H1 (cell line): ENCODE data around the gene ASTN2. TPM values are rescaled to one million over a fixed set of nuclear protein-coding genes. Genes with fewer than 3 reads are reported as not detected.

Experiments
- EGR1 ChIP-seq: IDR thresholded peaks from 2 replicates; pipeline ENCODE4 v1.6.1; 2011; ENCODE audit warnings: low read depth, low read length, borderline replicate concordance
- EP300 ChIP-seq, 2 experiments: IDR thresholded peaks; 1 replicate in 1 of 2; 2 replicates in 1 of 2; pipeline ENCODE4 v1.6.1; 2011 to 2012; ENCODE audit warnings: low read depth in 2 of 2, low read length in 2 of 2, mild to moderate bottlenecking in 2 of 2, borderline replicate concordance in 1 of 2, inconsistent platforms in 1 of 2, moderate library complexity in 1 of 2
- RAD21 ChIP-seq, 2 experiments: IDR thresholded peaks in 1 of 2; conservative IDR thresholded peaks in 1 of 2; 2 replicates each; pipeline ENCODE4 v1.6.1; 2011; ENCODE audit warnings: low read depth in 2 of 2, low read length in 2 of 2, improper control_type of control experiment in 1 of 2, inconsistent platforms in 1 of 2, mild to moderate bottlenecking in 1 of 2, moderate library complexity in 1 of 2
- RBBP5 ChIP-seq: IDR thresholded peaks from 2 replicates; pipeline ENCODE4 v1.7.1; 2012; ENCODE audit warnings: low read depth, mild to moderate bottlenecking, inconsistent platforms, low read length, moderate library complexity, borderline replicate concordance
- SRF ChIP-seq: IDR thresholded peaks from 2 replicates; pipeline ENCODE4 v1.6.1; 2011; ENCODE audit warnings: mild to moderate bottlenecking, low read depth, low read length, moderate library complexity
- polyA plus RNA-seq, 7 experiments: library from polyadenylated mRNA; depleted of rRNA in 3 of 7; stranded (reverse) in 5 of 7; unstranded in 2 of 7; fragments of >200 nt in 5 of 7; fragments of 200-250 nt in 2 of 7; gene quantifications; 1 replicate in 5 of 7; 2 replicates in 1 of 7; 4 replicates in 1 of 7; pipeline versions ENCODE4 v1.2.1 to v1.2.3, GENCODE V29; 2011 to 2013; ENCODE audit warnings: missing spikeins in 2 of 7, mixed read lengths in 2 of 7
- total RNA-seq: library from RNA; stranded (reverse); fragmentation: NEBNext Ultra II Directional; extraction: Animal tissue kit (Norgen Biotek cat#: 25700); gene quantifications from 2 replicates; pipeline ENCODE4 v1.2.1, GENCODE V29; 2021
- TF ChIP-seq, protein P1 (sequence below): fragments of 300-600 bp; sonication (generic); IDR thresholded peaks from 2 replicates; pipeline ENCODE4 v1.7.1; 2012; ENCODE audit warnings: low read length, moderate library complexity, mild to moderate bottlenecking, inconsistent platforms; ENCODE audit not compliant: insufficient replicate concordance
- TF ChIP-seq, protein P2 (sequence below): IDR thresholded peaks from 2 replicates; pipeline ENCODE4 v1.6.1; 2011; ENCODE audit warnings: low read depth, mild to moderate bottlenecking, low read length; ENCODE audit not compliant: insufficient read depth

The ASTN2 gene
- total and polyA plus RNA-seq, 2 of the 8 experiments (the other 6 are each of a cell fraction or from before 2014, with no cell fraction given) = 8.2 to 13.7 TPM

DNA sequence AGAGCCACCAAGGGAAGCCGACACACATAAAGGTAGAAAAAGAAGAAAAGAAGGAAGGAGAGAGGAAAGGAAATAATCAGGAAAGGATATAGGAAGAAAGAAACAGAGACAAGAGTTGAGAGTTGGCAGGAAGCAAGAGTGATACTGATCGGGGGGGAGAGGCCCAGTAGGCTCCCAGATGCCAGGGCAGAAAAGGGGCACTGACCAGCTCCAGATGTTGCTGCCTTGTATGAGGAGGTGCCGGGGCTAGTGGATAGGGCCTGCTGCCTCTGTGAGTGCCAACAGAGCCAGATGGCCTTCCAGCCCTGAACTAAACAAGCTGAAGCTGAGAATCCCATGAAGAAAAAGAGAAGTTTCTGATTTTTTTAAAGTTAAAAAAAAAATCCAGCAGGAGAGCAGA is 809.8 kb downstream of the ASTN2 start (continued):
- TF ChIP-seq, protein P1, sequence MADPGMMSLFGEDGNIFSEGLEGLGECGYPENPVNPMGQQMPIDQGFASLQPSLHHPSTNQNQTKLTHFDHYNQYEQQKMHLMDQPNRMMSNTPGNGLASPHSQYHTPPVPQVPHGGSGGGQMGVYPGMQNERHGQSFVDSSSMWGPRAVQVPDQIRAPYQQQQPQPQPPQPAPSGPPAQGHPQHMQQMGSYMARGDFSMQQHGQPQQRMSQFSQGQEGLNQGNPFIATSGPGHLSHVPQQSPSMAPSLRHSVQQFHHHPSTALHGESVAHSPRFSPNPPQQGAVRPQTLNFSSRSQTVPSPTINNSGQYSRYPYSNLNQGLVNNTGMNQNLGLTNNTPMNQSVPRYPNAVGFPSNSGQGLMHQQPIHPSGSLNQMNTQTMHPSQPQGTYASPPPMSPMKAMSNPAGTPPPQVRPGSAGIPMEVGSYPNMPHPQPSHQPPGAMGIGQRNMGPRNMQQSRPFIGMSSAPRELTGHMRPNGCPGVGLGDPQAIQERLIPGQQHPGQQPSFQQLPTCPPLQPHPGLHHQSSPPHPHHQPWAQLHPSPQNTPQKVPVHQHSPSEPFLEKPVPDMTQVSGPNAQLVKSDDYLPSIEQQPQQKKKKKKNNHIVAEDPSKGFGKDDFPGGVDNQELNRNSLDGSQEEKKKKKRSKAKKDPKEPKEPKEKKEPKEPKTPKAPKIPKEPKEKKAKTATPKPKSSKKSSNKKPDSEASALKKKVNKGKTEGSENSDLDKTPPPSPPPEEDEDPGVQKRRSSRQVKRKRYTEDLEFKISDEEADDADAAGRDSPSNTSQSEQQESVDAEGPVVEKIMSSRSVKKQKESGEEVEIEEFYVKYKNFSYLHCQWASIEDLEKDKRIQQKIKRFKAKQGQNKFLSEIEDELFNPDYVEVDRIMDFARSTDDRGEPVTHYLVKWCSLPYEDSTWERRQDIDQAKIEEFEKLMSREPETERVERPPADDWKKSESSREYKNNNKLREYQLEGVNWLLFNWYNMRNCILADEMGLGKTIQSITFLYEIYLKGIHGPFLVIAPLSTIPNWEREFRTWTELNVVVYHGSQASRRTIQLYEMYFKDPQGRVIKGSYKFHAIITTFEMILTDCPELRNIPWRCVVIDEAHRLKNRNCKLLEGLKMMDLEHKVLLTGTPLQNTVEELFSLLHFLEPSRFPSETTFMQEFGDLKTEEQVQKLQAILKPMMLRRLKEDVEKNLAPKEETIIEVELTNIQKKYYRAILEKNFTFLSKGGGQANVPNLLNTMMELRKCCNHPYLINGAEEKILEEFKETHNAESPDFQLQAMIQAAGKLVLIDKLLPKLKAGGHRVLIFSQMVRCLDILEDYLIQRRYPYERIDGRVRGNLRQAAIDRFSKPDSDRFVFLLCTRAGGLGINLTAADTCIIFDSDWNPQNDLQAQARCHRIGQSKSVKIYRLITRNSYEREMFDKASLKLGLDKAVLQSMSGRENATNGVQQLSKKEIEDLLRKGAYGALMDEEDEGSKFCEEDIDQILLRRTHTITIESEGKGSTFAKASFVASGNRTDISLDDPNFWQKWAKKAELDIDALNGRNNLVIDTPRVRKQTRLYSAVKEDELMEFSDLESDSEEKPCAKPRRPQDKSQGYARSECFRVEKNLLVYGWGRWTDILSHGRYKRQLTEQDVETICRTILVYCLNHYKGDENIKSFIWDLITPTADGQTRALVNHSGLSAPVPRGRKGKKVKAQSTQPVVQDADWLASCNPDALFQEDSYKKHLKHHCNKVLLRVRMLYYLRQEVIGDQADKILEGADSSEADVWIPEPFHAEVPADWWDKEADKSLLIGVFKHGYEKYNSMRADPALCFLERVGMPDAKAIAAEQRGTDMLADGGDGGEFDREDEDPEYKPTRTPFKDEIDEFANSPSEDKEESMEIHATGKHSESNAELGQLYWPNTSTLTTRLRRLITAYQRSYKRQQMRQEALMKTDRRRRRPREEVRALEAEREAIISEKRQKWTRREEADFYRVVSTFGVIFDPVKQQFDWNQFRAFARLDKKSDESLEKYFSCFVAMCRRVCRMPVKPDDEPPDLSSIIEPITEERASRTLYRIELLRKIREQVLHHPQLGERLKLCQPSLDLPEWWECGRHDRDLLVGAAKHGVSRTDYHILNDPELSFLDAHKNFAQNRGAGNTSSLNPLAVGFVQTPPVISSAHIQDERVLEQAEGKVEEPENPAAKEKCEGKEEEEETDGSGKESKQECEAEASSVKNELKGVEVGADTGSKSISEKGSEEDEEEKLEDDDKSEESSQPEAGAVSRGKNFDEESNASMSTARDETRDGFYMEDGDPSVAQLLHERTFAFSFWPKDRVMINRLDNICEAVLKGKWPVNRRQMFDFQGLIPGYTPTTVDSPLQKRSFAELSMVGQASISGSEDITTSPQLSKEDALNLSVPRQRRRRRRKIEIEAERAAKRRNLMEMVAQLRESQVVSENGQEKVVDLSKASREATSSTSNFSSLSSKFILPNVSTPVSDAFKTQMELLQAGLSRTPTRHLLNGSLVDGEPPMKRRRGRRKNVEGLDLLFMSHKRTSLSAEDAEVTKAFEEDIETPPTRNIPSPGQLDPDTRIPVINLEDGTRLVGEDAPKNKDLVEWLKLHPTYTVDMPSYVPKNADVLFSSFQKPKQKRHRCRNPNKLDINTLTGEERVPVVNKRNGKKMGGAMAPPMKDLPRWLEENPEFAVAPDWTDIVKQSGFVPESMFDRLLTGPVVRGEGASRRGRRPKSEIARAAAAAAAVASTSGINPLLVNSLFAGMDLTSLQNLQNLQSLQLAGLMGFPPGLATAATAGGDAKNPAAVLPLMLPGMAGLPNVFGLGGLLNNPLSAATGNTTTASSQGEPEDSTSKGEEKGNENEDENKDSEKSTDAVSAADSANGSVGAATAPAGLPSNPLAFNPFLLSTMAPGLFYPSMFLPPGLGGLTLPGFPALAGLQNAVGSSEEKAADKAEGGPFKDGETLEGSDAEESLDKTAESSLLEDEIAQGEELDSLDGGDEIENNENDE = no peak
- TF ChIP-seq SRF (no peak), RBBP5 (no peak), EP300 (IDR thresholded peaks at IDR 0.05; ENCODE audit: borderline replicate concordance in 1 of 2, low read depth in 2 of 2, low read length in 2 of 2) (no peak), RAD21 (IDR thresholded peaks at IDR 0.05 in 1 of 2, conservative IDR thresholded peaks at IDR 0.05 in 1 of 2; ENCODE audit: low read depth in 2 of 2, low read length in 2 of 2) (no peak), EGR1 (no peak)
- TF ChIP-seq, protein P2, sequence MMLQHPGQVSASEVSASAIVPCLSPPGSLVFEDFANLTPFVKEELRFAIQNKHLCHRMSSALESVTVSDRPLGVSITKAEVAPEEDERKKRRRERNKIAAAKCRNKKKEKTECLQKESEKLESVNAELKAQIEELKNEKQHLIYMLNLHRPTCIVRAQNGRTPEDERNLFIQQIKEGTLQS = no peak
- TF ChIP-seq, all 59 proteins: peak for 0
